Panc1 (cell line): Measurements from ENCODE around the gene COL5A1. TPM values are rescaled to one million over a fixed set of nuclear protein-coding genes. Genes with fewer than 3 reads are reported as not detected.

Source experiments
- ATAC-seq: fragments of 200-7000 bp; cut with Tn5 transposase; 2 replicates; pipeline ENCODE4 v1.9.1; 2020; ENCODE audit warnings: mild to moderate bottlenecking, moderate library complexity
- BruUV-seq: library from RNA; stranded (reverse); fragments of 400-500 nt; replicated peaks from 2 replicates; lab custom pipeline; 2021; lab: Mats Ljungman, UMichigan
- CTCF ChIA-PET: fragments of 300-600 bp; sonication (Branson Sonifier 250); formaldehyde crosslinking; loops from one replicate; lab custom pipeline; 2022; ENCODE audit warnings: antibody characterized with exemption; lab: Charles Lee
- POLR2A ChIA-PET: fragments of 300-600 bp; sonication (Branson Sonifier 250); formaldehyde crosslinking; loops from one replicate; lab custom pipeline; 2022; ENCODE audit warnings: antibody characterized with exemption; lab: Charles Lee
- DNase-seq: peaks from one replicate; pipeline ENCODE4 v3.0.0-alpha.2; 2010; ENCODE audit warnings: low read depth, low spot score
- H3K27ac ChIP-seq: 2 replicates; pipeline ENCODE4 v1.5.1; 2011; ENCODE audit warnings: mild to moderate bottlenecking, low read length, inconsistent platforms
- H3K27me3 ChIP-seq: fragments of 200-500 bp; sonication (Bioruptor generic); 2 replicates; pipeline ENCODE4 v1.6.0; 2014; ENCODE audit warnings: low read length, inconsistent platforms; ENCODE audit not compliant: control insufficient read depth, insufficient read depth
- H3K36me3 ChIP-seq: fragments of 200-500 bp; sonication (Bioruptor generic); 2 replicates; pipeline ENCODE4 v1.5.1; 2014; ENCODE audit warnings: inconsistent platforms, mild to moderate bottlenecking, low read length, moderate library complexity; ENCODE audit not compliant: control insufficient read depth, insufficient read depth
- H3K4me1 ChIP-seq: 2 replicates; pipeline ENCODE4 v1.5.1; 2011; ENCODE audit warnings: inconsistent platforms, mild to moderate bottlenecking, low read length, moderate library complexity; ENCODE audit not compliant: control insufficient read depth, insufficient read depth
- H3K4me3 ChIP-seq, 2 experiments: 2 replicates each; pipeline ENCODE4 v1.5.1; 2011 to 2012; ENCODE audit warnings: low read depth in 2 of 2, low read length in 2 of 2, mild to moderate bottlenecking in 2 of 2, inconsistent platforms in 1 of 2, moderate library complexity in 1 of 2
- H3K9me3 ChIP-seq: fragments of 200-500 bp; sonication (Bioruptor generic); 2 replicates; pipeline ENCODE4 v1.5.1; 2014; ENCODE audit warnings: low read depth, mild to moderate bottlenecking, inconsistent platforms, low read length, moderate library complexity; ENCODE audit not compliant: control insufficient read depth, insufficient read depth
- POLR2AphosphoS5 ChIP-seq: IDR thresholded peaks from 2 replicates; pipeline ENCODE4 v1.6.1; 2012; ENCODE audit warnings: mild to moderate bottlenecking, low read depth, low read length, moderate library complexity
- SIN3A ChIP-seq: IDR thresholded peaks from 2 replicates; pipeline ENCODE4 v1.6.1; 2012; ENCODE audit warnings: low read depth, mild to moderate bottlenecking, low read length, moderate library complexity, borderline replicate concordance; ENCODE audit not compliant: insufficient read depth
- TCF7L2 ChIP-seq: IDR thresholded peaks from 2 replicates; pipeline ENCODE4 v1.6.1; 2011; ENCODE audit warnings: mild to moderate bottlenecking, low read depth, low read length, inconsistent platforms
- in situ Hi-C: cut with HindIII; loops from 2 replicates; pipeline ENCODE4 v1.10.0; 2016; ENCODE audit warnings: low sequenced_read_pairs, low pct_unique_long_range_greater_than_20kb
- intact Hi-C: fragments of 100-400 bp; cut with micrococcal nuclease; formaldehyde crosslinking; loops from one replicate; pipeline ENCODE4 v1.10.0; 2022; ENCODE audit not compliant: unreplicated experiment
- total RNA-seq: library from RNA; stranded (reverse); gene quantifications from one replicate; pipeline ENCODE4 v1.2.1, GENCODE V29; 2021; ENCODE audit not compliant: unreplicated experiment
- TF ChIP-seq, protein P1 (sequence below): fragments of 450-650 bp; IDR thresholded peaks from 2 replicates; pipeline ENCODE4 v1.5.1; 2017; ENCODE audit warnings: mild to moderate bottlenecking
- TF ChIP-seq, protein P2 (sequence below), 2 experiments: IDR thresholded peaks; 2 replicates each; pipeline ENCODE4 v1.6.1; 2011 to 2012; ENCODE audit warnings: low read depth in 2 of 2, control low read depth in 1 of 2, low read length in 1 of 2, mild to moderate bottlenecking in 1 of 2, moderate library complexity in 1 of 2; ENCODE audit not compliant: insufficient read depth in 1 of 2

Gene COL5A1
- total RNA-seq, 1 experiment from 2014 or later = 5.7 TPM

DNA sequence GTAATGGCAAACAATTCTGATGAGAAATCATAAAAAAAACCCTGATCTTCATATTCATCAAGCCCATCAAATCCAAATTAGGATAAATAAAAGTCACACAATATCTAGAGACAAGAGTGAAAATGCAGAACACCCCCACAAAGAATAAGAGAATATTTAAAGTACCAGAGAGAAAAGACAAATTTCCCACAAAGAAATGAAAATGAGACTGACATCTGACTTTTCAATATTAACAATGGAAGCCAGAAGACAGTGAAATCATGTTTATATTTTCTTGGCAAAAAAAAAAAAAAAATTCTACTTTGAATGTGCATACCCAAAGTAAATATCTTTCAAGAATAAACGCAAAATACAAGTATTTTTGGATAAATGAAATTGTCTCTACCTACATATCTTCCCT lies 28.9 kb upstream of the COL5A1 start:
- Histone ChIP-seq H3K4me1 (no peaks in the 10 kb centered on the region), H3K4me3 (no peak overlapping the region), H3K27ac (no peak overlapping the region), H3K27me3 (no peaks in the 10 kb centered on the region), H3K9me3 (peaks cover 8% of the 10 kb centered on the region; the same call in 1 of the 2 replicates), H3K36me3 (no peaks in the 10 kb centered on the region)
- DNase-seq (no peak), ATAC-seq (no peak)
- CTCF ChIA-PET = no interaction called here
- in situ Hi-C loops = no loop called here
- no TSS peak for BruUV-seq
- intact Hi-C loops = no loop called here
- TF ChIP-seq SIN3A (no peak), POLR2AphosphoS5 (no peak), TCF7L2 (no peak)
- TF ChIP-seq, protein P1, sequence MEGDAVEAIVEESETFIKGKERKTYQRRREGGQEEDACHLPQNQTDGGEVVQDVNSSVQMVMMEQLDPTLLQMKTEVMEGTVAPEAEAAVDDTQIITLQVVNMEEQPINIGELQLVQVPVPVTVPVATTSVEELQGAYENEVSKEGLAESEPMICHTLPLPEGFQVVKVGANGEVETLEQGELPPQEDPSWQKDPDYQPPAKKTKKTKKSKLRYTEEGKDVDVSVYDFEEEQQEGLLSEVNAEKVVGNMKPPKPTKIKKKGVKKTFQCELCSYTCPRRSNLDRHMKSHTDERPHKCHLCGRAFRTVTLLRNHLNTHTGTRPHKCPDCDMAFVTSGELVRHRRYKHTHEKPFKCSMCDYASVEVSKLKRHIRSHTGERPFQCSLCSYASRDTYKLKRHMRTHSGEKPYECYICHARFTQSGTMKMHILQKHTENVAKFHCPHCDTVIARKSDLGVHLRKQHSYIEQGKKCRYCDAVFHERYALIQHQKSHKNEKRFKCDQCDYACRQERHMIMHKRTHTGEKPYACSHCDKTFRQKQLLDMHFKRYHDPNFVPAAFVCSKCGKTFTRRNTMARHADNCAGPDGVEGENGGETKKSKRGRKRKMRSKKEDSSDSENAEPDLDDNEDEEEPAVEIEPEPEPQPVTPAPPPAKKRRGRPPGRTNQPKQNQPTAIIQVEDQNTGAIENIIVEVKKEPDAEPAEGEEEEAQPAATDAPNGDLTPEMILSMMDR = no peak
- TF ChIP-seq, protein P2, sequence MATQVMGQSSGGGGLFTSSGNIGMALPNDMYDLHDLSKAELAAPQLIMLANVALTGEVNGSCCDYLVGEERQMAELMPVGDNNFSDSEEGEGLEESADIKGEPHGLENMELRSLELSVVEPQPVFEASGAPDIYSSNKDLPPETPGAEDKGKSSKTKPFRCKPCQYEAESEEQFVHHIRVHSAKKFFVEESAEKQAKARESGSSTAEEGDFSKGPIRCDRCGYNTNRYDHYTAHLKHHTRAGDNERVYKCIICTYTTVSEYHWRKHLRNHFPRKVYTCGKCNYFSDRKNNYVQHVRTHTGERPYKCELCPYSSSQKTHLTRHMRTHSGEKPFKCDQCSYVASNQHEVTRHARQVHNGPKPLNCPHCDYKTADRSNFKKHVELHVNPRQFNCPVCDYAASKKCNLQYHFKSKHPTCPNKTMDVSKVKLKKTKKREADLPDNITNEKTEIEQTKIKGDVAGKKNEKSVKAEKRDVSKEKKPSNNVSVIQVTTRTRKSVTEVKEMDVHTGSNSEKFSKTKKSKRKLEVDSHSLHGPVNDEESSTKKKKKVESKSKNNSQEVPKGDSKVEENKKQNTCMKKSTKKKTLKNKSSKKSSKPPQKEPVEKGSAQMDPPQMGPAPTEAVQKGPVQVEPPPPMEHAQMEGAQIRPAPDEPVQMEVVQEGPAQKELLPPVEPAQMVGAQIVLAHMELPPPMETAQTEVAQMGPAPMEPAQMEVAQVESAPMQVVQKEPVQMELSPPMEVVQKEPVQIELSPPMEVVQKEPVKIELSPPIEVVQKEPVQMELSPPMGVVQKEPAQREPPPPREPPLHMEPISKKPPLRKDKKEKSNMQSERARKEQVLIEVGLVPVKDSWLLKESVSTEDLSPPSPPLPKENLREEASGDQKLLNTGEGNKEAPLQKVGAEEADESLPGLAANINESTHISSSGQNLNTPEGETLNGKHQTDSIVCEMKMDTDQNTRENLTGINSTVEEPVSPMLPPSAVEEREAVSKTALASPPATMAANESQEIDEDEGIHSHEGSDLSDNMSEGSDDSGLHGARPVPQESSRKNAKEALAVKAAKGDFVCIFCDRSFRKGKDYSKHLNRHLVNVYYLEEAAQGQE (IDR thresholded peaks at IDR 0.05; ENCODE audit: insufficient read depth in 1 of 2, low read depth in 2 of 2, low read length in 1 of 2) = no peak
- POLR2A ChIA-PET = no interaction called here

- in situ Hi-C loops (no loop called here), intact Hi-C loops (no loop called here)
- no peaks in the 10 kb centered on the region for H3K36me3 ChIP-seq
- H3K9me3 ChIP-seq = peaks cover 8% of the 10 kb centered on the region; the same call in 1 of the 2 replicates
- no peak for ATAC-seq
- no peak for DNase-seq
- ChIA-PET CTCF (no interaction called here), POLR2A (no interaction called here)
- H3K4me1 ChIP-seq = no peaks in the 10 kb centered on the region
- TF ChIP-seq, protein P2 (IDR thresholded peaks at IDR 0.05; ENCODE audit: insufficient read depth in 1 of 2, low read depth in 2 of 2, low read length in 1 of 2) = no peak
- TF ChIP-seq TCF7L2 = no peak
- no TSS peak for BruUV-seq
- H3K27me3 ChIP-seq = no peaks in the 10 kb centered on the region
- no peak overlapping the region for H3K27ac ChIP-seq
- H3K4me3 ChIP-seq = no peak overlapping the region
Measured at GRCh38 chr9:134614256-134614655, 27.3 kb upstream of the COL5A1 start.
